SK-N-MC (cell line): Measurements from ENCODE around the gene QKI.

Experiments
- EZH2 ChIP-seq: fragments of 200-600 bp; sonication (generic); IDR thresholded peaks from one replicate; pipeline ENCODE4 v1.6.1; 2017; ENCODE audit warnings: antibody characterized with exemption
- POLR2AphosphoS5 ChIP-seq: IDR thresholded peaks from 2 replicates; pipeline ENCODE4 v1.6.1; 2012; ENCODE audit warnings: mild to moderate bottlenecking, low read depth, low read length, borderline replicate concordance

- TF ChIP-seq POLR2AphosphoS5 (no peak), EZH2 (no peak)
Observed at GRCh38 chr6:163446549-163446948, 32.0 kb downstream of the QKI start.
